ENCODE measurements around the gene DTWD2.

DTWD2 gene

GRCh38 chr5:118789366-118789765 lies 199.0 kb downstream of the DTWD2 start:
- DNase-seq (ENCODE audit: low read depth in 2 of 2, low spot score in 1 of 2): no peak

DNA sequence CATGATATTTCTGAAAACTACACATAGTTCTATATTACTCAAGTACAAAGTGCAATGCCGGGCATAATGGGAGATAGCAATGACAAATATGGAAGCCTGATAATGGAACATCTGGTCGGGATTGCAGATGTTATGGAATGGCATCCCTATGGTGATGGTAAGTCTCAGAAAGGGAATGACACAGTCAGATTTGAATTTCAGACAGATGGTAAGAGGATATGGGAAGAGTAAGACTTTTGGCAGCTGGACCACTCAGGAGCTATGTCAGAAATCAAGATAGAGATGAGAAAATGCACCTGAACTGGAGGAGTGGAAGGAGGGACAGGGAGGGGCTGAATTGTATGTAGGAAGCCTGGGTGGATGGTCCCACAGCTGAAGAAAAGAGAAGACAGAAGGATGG lies 200.0 kb downstream of the DTWD2 start:
- DNase-seq (ENCODE audit: low read depth in 2 of 2, low spot score in 1 of 2): no peak
